ENCODE results near the gene WRAP73. TPM values are rescaled to one million over a fixed set of nuclear protein-coding genes. Genes with fewer than 3 reads are reported as not detected.

The WRAP73 gene
- total RNA-seq, 1 experiment from 2014 or later: 41.2 TPM

DNA sequence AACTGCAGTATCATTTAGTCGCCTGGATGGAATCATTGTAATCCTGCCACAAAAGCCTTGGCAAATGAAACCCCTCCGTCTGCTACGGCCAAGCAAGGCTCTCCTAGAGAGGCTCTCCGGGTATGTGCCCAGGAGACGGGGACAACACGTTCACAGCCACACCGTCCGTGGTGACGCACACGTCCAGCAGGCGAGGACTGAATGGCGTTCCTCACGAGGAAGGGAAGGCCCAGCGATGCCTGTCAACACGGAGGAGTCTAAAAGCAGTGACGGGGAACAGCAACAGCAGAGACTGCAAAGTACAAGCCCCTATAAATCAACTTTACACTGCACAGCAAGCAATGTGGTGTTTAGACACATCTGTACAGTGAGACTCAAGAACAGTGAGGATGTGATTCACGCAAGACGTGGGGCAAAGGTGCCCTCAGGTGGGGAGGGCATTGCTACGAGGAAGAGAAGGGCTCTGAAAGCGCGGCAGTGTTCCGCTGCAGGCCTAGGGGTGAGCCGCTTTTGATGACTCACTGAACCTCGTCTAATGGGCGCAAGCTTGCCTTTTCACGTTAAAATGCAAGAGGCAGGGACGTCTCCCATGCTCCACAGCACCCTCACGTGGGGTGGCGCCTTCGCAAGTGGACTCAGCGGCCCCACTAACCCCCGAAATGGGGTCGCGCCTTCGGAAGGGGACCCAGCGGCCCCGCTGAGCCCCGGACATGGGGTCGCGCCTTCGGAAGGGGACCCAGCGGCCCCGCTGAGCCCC lies 6.8 kb downstream of the WRAP73 start:
- intact Hi-C loops (cut with micrococcal nuclease; ENCODE audit: unreplicated experiment): no loop called here
- Histone ChIP-seq H3K27me3 (replicated peaks; ENCODE audit: insufficient read depth, low read depth, low read length, poor library complexity) (no peaks in the 10 kb centered on the region), H3K4me3 (ENCODE audit: low read depth, low read length, poor library complexity, severe bottlenecking) (no peak overlapping the region), H3K9me3 (ENCODE audit: low read depth, low read length, poor library complexity, severe bottlenecking) (no peaks in the 10 kb centered on the region), H3K4me1 (ENCODE audit: insufficient read depth, low read length, poor library complexity, severe bottlenecking) (no peaks in the 10 kb centered on the region), H3K27ac (ENCODE audit: low read depth, low read length, poor library complexity, severe bottlenecking) (no peak overlapping the region), H3K36me3 (ENCODE audit: insufficient read depth, low read length, poor library complexity, severe bottlenecking) (peaks cover 40% of the 10 kb centered on the region)
- POLR2A ChIA-PET (ENCODE audit: low non-redundant PET): no interaction called here
- no peak for DNase-seq (ENCODE audit: low spot score)
- TF ChIP-seq, protein P1, sequence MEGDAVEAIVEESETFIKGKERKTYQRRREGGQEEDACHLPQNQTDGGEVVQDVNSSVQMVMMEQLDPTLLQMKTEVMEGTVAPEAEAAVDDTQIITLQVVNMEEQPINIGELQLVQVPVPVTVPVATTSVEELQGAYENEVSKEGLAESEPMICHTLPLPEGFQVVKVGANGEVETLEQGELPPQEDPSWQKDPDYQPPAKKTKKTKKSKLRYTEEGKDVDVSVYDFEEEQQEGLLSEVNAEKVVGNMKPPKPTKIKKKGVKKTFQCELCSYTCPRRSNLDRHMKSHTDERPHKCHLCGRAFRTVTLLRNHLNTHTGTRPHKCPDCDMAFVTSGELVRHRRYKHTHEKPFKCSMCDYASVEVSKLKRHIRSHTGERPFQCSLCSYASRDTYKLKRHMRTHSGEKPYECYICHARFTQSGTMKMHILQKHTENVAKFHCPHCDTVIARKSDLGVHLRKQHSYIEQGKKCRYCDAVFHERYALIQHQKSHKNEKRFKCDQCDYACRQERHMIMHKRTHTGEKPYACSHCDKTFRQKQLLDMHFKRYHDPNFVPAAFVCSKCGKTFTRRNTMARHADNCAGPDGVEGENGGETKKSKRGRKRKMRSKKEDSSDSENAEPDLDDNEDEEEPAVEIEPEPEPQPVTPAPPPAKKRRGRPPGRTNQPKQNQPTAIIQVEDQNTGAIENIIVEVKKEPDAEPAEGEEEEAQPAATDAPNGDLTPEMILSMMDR (conservative IDR thresholded peaks at IDR 0.05; ENCODE audit: low read depth, low read length): no peak
- no peak for TF ChIP-seq EZH2 (IDR thresholded peaks at IDR 0.05; ENCODE audit: borderline replicate concordance, low read depth, low read length, poor library complexity, severe bottlenecking)
- no TSS peak for BruUV-seq (replicated peaks)
- CTCF ChIA-PET: no interaction called here

DNA sequence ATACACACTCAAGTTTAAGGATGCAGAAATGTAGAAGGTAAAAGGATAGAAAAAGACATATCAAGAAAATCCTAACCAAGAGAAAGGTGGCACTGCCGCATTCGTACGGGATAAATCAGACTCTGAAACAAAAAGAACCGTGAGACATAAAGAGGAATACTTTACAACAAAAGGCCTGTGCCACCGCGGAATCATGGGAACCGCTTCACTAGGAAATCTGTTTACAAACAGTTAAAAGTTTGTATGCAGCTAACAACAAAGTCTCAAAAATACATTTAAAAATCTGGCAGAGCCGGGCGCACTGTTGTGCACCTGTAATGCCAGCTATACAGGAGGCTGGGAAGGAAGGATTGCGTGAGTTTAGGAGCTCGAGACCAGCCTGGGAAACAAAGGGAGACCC lies 8.1 kb downstream of the WRAP73 start:
- H3K4me3 ChIP-seq (ENCODE audit: low read depth, low read length, poor library complexity, severe bottlenecking): no peak overlapping the region
- DNase-seq (ENCODE audit: low spot score): no peak
- H3K9me3 ChIP-seq (ENCODE audit: low read depth, low read length, poor library complexity, severe bottlenecking): no peaks in the 10 kb centered on the region
- BruUV-seq (replicated peaks): no TSS peak
- H3K4me1 ChIP-seq (ENCODE audit: insufficient read depth, low read length, poor library complexity, severe bottlenecking): no peaks in the 10 kb centered on the region
- TF ChIP-seq EZH2 (IDR thresholded peaks at IDR 0.05; ENCODE audit: borderline replicate concordance, low read depth, low read length, poor library complexity, severe bottlenecking): no peak
- TF ChIP-seq, protein P1 (conservative IDR thresholded peaks at IDR 0.05; ENCODE audit: low read depth, low read length): no peak
- intact Hi-C loops (cut with micrococcal nuclease; ENCODE audit: unreplicated experiment): no loop called here
- no peaks in the 10 kb centered on the region for H3K27me3 ChIP-seq (replicated peaks; ENCODE audit: insufficient read depth, low read depth, low read length, poor library complexity)
- no peak overlapping the region for H3K27ac ChIP-seq (ENCODE audit: low read depth, low read length, poor library complexity, severe bottlenecking)
- CTCF ChIA-PET: no interaction called here
- POLR2A ChIA-PET (ENCODE audit: low non-redundant PET): no interaction called here
- H3K36me3 ChIP-seq (ENCODE audit: insufficient read depth, low read length, poor library complexity, severe bottlenecking): peaks cover 41% of the 10 kb centered on the region

DNA sequence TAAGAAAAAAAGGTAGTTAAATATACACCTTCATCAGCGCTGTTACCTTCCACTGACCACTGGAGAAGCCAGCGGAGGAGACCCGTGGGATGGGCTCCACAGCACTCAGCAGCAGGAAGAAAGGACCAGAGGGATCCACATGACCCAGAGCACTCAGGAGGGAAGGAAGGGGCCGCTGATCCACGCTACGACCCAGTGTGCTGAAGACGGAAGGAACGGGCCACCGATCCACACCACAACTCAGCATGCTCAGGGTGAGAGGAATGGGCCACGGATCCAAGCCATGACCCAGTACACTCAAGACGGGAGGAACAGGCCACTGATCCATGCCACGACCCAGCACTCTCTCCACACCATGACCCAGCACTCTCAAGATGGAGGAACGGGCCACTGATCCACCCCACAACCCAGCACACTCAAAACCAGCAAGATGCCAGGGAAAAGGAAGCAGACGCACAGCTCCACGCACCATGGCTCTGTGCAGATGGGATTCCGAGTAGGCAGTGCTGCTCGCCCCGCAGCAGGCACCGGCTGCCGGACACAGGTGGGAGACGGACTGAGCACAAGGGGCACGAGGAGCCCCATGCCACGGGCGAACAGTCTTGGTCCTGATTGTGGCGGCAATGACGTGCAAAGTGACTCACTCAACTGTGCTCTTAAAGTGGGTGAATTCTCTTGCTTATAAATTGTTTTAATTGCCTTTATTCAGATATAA lies 8.7 kb downstream of the WRAP73 start:
- no peaks in the 10 kb centered on the region for H3K4me1 ChIP-seq (ENCODE audit: insufficient read depth, low read length, poor library complexity, severe bottlenecking)
- no TSS peak for BruUV-seq (replicated peaks)
- POLR2A ChIA-PET (ENCODE audit: low non-redundant PET): no interaction called here
- H3K9me3 ChIP-seq (ENCODE audit: low read depth, low read length, poor library complexity, severe bottlenecking): no peaks in the 10 kb centered on the region
- H3K4me3 ChIP-seq (ENCODE audit: low read depth, low read length, poor library complexity, severe bottlenecking): no peak overlapping the region
- peaks cover 40% of the 10 kb centered on the region for H3K36me3 ChIP-seq (ENCODE audit: insufficient read depth, low read length, poor library complexity, severe bottlenecking)
- DNase-seq (ENCODE audit: low spot score): no peak
- H3K27me3 ChIP-seq (replicated peaks; ENCODE audit: insufficient read depth, low read depth, low read length, poor library complexity): no peaks in the 10 kb centered on the region
- CTCF ChIA-PET: no interaction called here
- H3K27ac ChIP-seq (ENCODE audit: low read depth, low read length, poor library complexity, severe bottlenecking): no peak overlapping the region
- intact Hi-C loops (cut with micrococcal nuclease; ENCODE audit: unreplicated experiment): no loop called here
- TF ChIP-seq, protein P1 (conservative IDR thresholded peaks at IDR 0.05; ENCODE audit: low read depth, low read length): no peak
- no peak for TF ChIP-seq EZH2 (IDR thresholded peaks at IDR 0.05; ENCODE audit: borderline replicate concordance, low read depth, low read length, poor library complexity, severe bottlenecking)
